Measurements from ENCODE around the gene ALKBH8. TPM values are rescaled to one million over a fixed set of nuclear protein-coding genes. Genes with fewer than 3 reads are reported as not detected.
"Not testable (repeated sequence)": the region's sequence is repeated elsewhere in the genome, so short reads cannot be mapped to it uniquely, and the experiment has no call there.

The ALKBH8 gene
- total RNA-seq, 1 donor from 2014 or later, result 11.3 TPM

GRCh38 chr11:107508201-107508857 lies 57.2 kb downstream of the ALKBH8 start:
- intact Hi-C loops (cut with micrococcal nuclease), result no loop called here

- intact Hi-C loops (cut with micrococcal nuclease), result no loop called here
Measured at GRCh38 chr11:107505647-107506225, 59.8 kb downstream of the ALKBH8 start.

- intact Hi-C loops (cut with micrococcal nuclease), result no loop called here
Measured at GRCh38 chr11:107504981-107505380, 60.6 kb downstream of the ALKBH8 start.

- intact Hi-C loops (cut with micrococcal nuclease), result no loop called here
Measured at GRCh38 chr11:107501713-107502112, 63.8 kb downstream of the ALKBH8 start.

- intact Hi-C loops (cut with micrococcal nuclease), result not testable (repeated sequence)
Measured at GRCh38 chr11:107497371-107497770, 68.2 kb downstream of the ALKBH8 start.

GRCh38 chr11:107496011-107496410 lies 69.5 kb downstream of the ALKBH8 start:
- intact Hi-C loops (cut with micrococcal nuclease), result no loop called here

- intact Hi-C loops (cut with micrococcal nuclease), result no loop called here
Measured at GRCh38 chr11:107494055-107494454, 71.5 kb downstream of the ALKBH8 start.

- intact Hi-C loops (cut with micrococcal nuclease), result no loop called here
Measured at GRCh38 chr11:107493117-107493516, 72.4 kb downstream of the ALKBH8 start.

- intact Hi-C loops (cut with micrococcal nuclease), result no loop called here
Measured at GRCh38 chr11:107490836-107491235, 74.7 kb downstream of the ALKBH8 start.

- intact Hi-C loops (cut with micrococcal nuclease), result no loop called here
Measured at GRCh38 chr11:107482234-107482633, 83.3 kb downstream of the ALKBH8 start.

- intact Hi-C loops (cut with micrococcal nuclease), result no loop called here
Measured at GRCh38 chr11:107478922-107479321, 86.6 kb downstream of the ALKBH8 start.

- intact Hi-C loops (cut with micrococcal nuclease), result no loop called here
Measured at GRCh38 chr11:107477820-107478219, 87.7 kb downstream of the ALKBH8 start.

GRCh38 chr11:107473792-107474191 lies 91.7 kb downstream of the ALKBH8 start:
- intact Hi-C loops (cut with micrococcal nuclease), result no loop called here

GRCh38 chr11:107472966-107473365 lies 92.6 kb downstream of the ALKBH8 start:
- intact Hi-C loops (cut with micrococcal nuclease), result no loop called here

GRCh38 chr11:107468596-107468995 lies 96.9 kb downstream of the ALKBH8 start:
- intact Hi-C loops (cut with micrococcal nuclease), result no loop called here

- intact Hi-C loops (cut with micrococcal nuclease), result no loop called here
Measured at GRCh38 chr11:107467696-107468095, 97.8 kb downstream of the ALKBH8 start.

GRCh38 chr11:107466275-107466866 lies 99.2 kb downstream of the ALKBH8 start:
- intact Hi-C loops (cut with micrococcal nuclease), result not testable (repeated sequence)

GRCh38 chr11:107457558-107458271 lies 107.8 kb downstream of the ALKBH8 start, which contains the start of gene CWF19L2:
CWF19L2 (minus strand) TSS chr11:107457825; CDS start chr11:107457816, 9 bp downstream.
- intact Hi-C loops (cut with micrococcal nuclease), result loop anchor here (1.0 to 5.0 kb wide), 16 partner anchors 90 to 1435 kb away; partner anchors contain the start of genes AASDHPPT, ACAT1, ALKBH8 and C11orf65

GRCh38 chr11:107457205-107457557 lies 108.4 kb downstream of the ALKBH8 start:
- intact Hi-C loops (cut with micrococcal nuclease), result loop anchor here (1.0 to 5.0 kb wide), 16 partner anchors 90 to 1435 kb away; partner anchors contain the start of genes AASDHPPT, ACAT1, ALKBH8 and C11orf65

- intact Hi-C loops (cut with micrococcal nuclease), result no loop called here
Measured at GRCh38 chr11:107453594-107454286, 111.8 kb downstream of the ALKBH8 start.

Measured in T-helper 1 cell treated with Interleukin-12 subunit alpha and Interleukin-12 subunit beta and Interleukin-4 antibody, amounts not matched to agents 30 ng/mL and 1 ng/mL, for 36 hours (primary cell).